HCEC 1CT (cell line): Measurements from ENCODE around the gene POGLUT2.

Experiments used
- DNase-seq: peaks from one replicate; pipeline ENCODE4 v3.0.0-alpha.2; 2017

The POGLUT2 gene

DNA sequence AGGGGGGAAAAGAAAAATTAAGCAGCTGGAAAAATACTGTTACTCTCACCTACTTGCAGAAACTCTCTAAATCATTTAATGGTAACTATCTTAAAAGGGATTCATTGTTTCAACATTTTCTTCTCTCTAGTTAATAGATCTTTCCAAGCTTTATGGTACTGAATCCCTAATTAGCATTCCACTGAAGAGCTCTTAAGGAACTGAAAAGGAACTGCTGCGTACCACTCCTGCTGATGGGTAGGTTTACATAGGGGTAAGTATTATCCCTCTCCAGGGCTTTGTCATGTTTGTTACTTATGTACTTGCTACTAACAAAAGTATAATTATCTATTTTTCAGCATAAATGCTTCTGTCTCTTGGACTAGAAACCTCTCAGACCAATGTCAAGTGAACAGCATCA is 37.7 kb downstream of the POGLUT2 start:
- DNase-seq, result no peak

DNA sequence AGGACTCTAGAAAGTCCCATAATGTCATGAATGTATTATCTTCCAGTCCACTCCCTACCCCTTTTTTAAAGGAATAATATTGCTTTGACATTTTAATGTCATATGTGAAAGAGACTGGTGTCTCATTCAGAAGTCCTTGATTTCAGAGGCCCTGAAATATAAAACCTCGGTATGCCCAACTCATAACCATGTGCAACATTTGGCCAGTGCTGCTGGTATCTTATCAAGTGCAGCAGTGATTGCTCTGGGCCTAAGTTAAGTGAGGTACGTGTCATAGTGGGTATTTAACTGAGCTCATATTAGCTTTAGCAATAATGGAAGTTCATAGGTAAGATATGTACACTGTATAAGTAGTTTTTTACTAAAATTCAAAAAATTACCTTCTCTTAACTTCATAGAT is 39.9 kb downstream of the POGLUT2 start:
- DNase-seq, result no peak

DNA sequence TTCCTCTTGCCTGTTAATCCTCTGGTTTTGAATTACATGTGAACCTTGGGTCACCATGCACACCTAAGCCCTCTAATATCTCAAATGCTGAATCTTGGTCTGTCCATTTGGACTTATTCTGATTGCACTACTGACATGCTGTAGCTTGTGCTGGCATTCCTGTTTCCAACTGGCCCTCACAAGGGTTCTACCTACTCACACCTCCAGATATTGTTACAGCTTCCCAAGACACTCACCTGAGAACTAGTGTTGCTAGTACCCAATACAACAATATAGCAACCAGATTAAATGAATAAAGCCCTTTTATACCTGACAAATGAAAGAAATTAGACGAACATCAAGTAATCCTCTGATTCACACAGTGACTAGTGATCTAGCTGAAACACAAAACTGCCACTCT is 41.8 kb downstream of the POGLUT2 start:
- no peak for DNase-seq

DNA sequence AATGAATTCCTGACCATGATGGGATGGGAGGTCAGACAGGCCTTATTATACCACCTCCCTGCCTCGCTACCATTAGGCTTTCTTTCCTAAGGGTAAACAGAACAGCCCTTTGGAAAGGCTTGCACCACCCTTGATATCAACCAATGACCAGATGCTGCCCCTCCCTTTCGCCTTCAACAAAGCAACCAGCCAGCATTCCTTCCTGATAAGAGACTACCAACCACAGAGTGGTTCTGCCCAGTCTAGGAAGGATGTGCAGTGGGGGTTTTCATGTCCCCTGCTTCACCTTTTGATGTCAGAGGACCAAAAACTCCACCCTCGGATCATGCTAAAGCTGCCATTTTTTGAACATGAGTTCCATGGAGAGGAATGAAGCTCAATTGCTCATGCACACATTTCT is 46.9 kb downstream of the POGLUT2 start:
- no peak for DNase-seq

DNA sequence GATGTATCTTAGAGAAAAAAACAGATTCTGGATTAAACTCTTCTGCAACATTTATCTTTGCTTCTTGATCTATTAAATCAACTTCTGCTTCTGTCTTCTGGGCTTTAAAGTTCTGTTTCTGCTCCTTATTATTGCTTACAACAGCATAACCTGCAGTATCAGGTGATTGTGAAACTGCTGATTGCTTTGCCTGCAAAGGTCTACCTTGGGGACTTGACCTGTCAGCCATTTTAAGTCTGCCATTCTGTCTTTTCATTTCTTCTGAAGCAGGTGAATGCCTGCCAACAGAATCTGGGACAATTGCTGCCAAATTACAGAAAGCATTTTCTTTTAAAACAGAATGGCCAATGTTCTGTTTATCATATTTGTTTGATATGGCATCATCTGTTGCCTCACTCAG is 56.3 kb downstream of the POGLUT2 start:
- DNase-seq, result no peak

DNA sequence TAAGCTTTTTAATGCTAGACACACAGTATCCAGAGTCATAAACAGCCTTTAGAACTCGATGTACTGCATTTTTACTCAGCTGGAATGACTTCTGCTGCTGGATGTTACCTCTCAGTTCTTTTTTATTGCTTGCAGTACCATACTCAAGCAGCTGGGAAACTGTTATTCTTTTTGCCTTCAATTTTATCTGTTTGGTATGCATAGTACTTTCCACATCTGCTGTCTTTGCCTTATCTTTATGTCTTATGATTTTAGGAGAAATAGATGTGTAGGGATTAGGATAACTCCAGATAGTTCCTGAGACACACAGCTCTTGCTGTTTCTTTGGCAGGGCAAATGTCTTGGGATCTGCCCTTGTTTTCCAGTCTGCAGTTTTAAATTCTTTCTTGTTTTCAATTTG is 56.7 kb downstream of the POGLUT2 start:
- no peak for DNase-seq
